ENCODE data around the gene GRB10. TPM values are rescaled to one million over a fixed set of nuclear protein-coding genes. Genes with fewer than 3 reads are reported as not detected.

Gene GRB10
- total RNA-seq, 5 donors from 2014 or later (not counting 1 experiment from before 2014, with no cell fraction given): 7.1 to 11.1 (median 10.1) TPM

GRCh38 chr7:50754241-50754640, 28.5 kb downstream of the GRB10 start:
- no peaks in the 10 kb centered on the region for H3K9me3 Mint-ChIP-seq
- Histone ChIP-seq H3K36me3 (ENCODE audit: control insufficient read depth in 2 of 2, extremely low read depth in 1 of 2, insufficient read depth in 1 of 2, low read length in 1 of 2) (no peaks in the 10 kb centered on the region), H3K4me3 (ENCODE audit: control insufficient read depth in 1 of 2, extremely low read depth in 1 of 2, low read length in 1 of 2) (no peak overlapping the region), H3K4me1 (ENCODE audit: control insufficient read depth in 1 of 2, extremely low read depth in 1 of 2, insufficient read depth in 2 of 2, low read length in 2 of 2) (peaks cover 4 to 12% of the 10 kb centered on the region in 2 experiments), H3K9me3 (no peaks in the 10 kb centered on the region), H3K27me3 (replicated peaks in 1 of 2; ENCODE audit: control insufficient read depth in 2 of 2, extremely low read depth in 1 of 2, insufficient read depth in 2 of 2, low read length in 1 of 2) (peaks cover 0 to 2% of the 10 kb centered on the region in 2 experiments), H3K27ac (ENCODE audit: low read length) (no peak overlapping the region)
- ATAC-seq (replicated peaks in 1 of 4) (no peak), DNase-seq (no peak)
- H3K36me3 Mint-ChIP-seq: no peaks in the 10 kb centered on the region
- peak overlapping the region in 1 of 3 donors; percentile 56 for H3K4me3 Mint-ChIP-seq
- CTCF ChIA-PET: interaction anchor here (0.6 to 1.1 kb wide), 2 partner anchors 13 to 19 kb away, joined by 3 read pairs; no protein-coding TSS in a partner anchor
- no peaks in the 10 kb centered on the region for H3K27me3 Mint-ChIP-seq
- H3K4me1 Mint-ChIP-seq: peaks cover 7 to 16% (median 11%) of the 10 kb centered on the region in 3 donors
- WGBS (ENCODE audit: insufficient coverage): 90% methylated on average over 2 of the region's 6 CpGs
- no peak overlapping the region for H3K27ac Mint-ChIP-seq
- POLR2A ChIA-PET: no interaction called here

- no peak overlapping the region for H3K4me3 Mint-ChIP-seq
- Histone ChIP-seq H3K27me3 (replicated peaks in 1 of 2; ENCODE audit: control insufficient read depth in 2 of 2, extremely low read depth in 1 of 2, insufficient read depth in 2 of 2, low read length in 1 of 2) (peaks cover 0 to 2% of the 10 kb centered on the region in 2 experiments), H3K27ac (ENCODE audit: low read length) (no peak overlapping the region), H3K4me3 (ENCODE audit: control insufficient read depth in 1 of 2, extremely low read depth in 1 of 2, low read length in 1 of 2) (no peak overlapping the region), H3K36me3 (ENCODE audit: control insufficient read depth in 2 of 2, extremely low read depth in 1 of 2, insufficient read depth in 1 of 2, low read length in 1 of 2) (no peaks in the 10 kb centered on the region), H3K4me1 (ENCODE audit: control insufficient read depth in 1 of 2, extremely low read depth in 1 of 2, insufficient read depth in 2 of 2, low read length in 2 of 2) (peaks cover 4 to 12% of the 10 kb centered on the region in 2 experiments), H3K9me3 (no peaks in the 10 kb centered on the region)
- WGBS (ENCODE audit: insufficient coverage): 88% methylated on average over 4 of the region's 4 CpGs
- H3K9me3 Mint-ChIP-seq: no peaks in the 10 kb centered on the region
- no peak for ATAC-seq (replicated peaks in 1 of 4)
- H3K27me3 Mint-ChIP-seq: no peaks in the 10 kb centered on the region
- CTCF ChIA-PET: no interaction called here
- H3K4me1 Mint-ChIP-seq: peaks cover 7 to 16% (median 11%) of the 10 kb centered on the region in 3 donors
- DNase-seq: no peak
- POLR2A ChIA-PET: interaction anchor here (0.7 to 1.0 kb wide), 2 partner anchors 12 to 140 kb away, joined by 3 read pairs; no protein-coding TSS in a partner anchor
- no peak overlapping the region for H3K27ac Mint-ChIP-seq
- H3K36me3 Mint-ChIP-seq: no peaks in the 10 kb centered on the region
These were observed 30.3 kb downstream of the GRB10 start for GRCh38 chr7:50752422-50752821.

- no peak overlapping the region for H3K4me3 ChIP-seq (ENCODE audit: control insufficient read depth in 1 of 2, extremely low read depth in 1 of 2, low read length in 1 of 2)
- POLR2A ChIA-PET: no interaction called here
- Mint-ChIP-seq H3K27ac (no peak overlapping the region), H3K4me1 (peaks cover 7 to 16% (median 11%) of the 10 kb centered on the region in 3 donors), H3K27me3 (no peaks in the 10 kb centered on the region), H3K9me3 (no peaks in the 10 kb centered on the region), H3K36me3 (no peaks in the 10 kb centered on the region), H3K4me3 (no peak overlapping the region)
- CTCF ChIA-PET: no interaction called here
- ATAC-seq (replicated peaks in 1 of 4) (no peak), DNase-seq (no peak)
- H3K4me1 ChIP-seq (ENCODE audit: control insufficient read depth in 1 of 2, extremely low read depth in 1 of 2, insufficient read depth in 2 of 2, low read length in 2 of 2): peaks cover 4 to 12% of the 10 kb centered on the region in 2 experiments
- H3K36me3 ChIP-seq (ENCODE audit: control insufficient read depth in 2 of 2, extremely low read depth in 1 of 2, insufficient read depth in 1 of 2, low read length in 1 of 2): no peaks in the 10 kb centered on the region
- H3K27me3 ChIP-seq (replicated peaks in 1 of 2; ENCODE audit: control insufficient read depth in 2 of 2, extremely low read depth in 1 of 2, insufficient read depth in 2 of 2, low read length in 1 of 2): peaks cover 0 to 2% of the 10 kb centered on the region in 2 experiments
- WGBS (ENCODE audit: insufficient coverage): no CpG with 5 or more reads among the region's 1 CpG
- H3K9me3 ChIP-seq: no peaks in the 10 kb centered on the region
- no peak overlapping the region for H3K27ac ChIP-seq (ENCODE audit: low read length)
These were observed 31.6 kb downstream of the GRB10 start for GRCh38 chr7:50751146-50751545.

- H3K27me3 Mint-ChIP-seq: no peaks in the 10 kb centered on the region
- no peak overlapping the region for H3K4me3 Mint-ChIP-seq
- H3K36me3 ChIP-seq (ENCODE audit: control insufficient read depth in 2 of 2, extremely low read depth in 1 of 2, insufficient read depth in 1 of 2, low read length in 1 of 2): no peaks in the 10 kb centered on the region
- no peak overlapping the region for H3K4me3 ChIP-seq (ENCODE audit: control insufficient read depth in 1 of 2, extremely low read depth in 1 of 2, low read length in 1 of 2)
- WGBS (ENCODE audit: insufficient coverage): no CpG with 5 or more reads among the region's 3 CpGs
- no peak overlapping the region for H3K27ac Mint-ChIP-seq
- POLR2A ChIA-PET: interaction anchor here in 1 of 2 donors (0.7 kb wide), 1 partner anchor 7 kb away, joined by 3 read pairs; no protein-coding TSS in a partner anchor
- DNase-seq (no peak), ATAC-seq (replicated peaks in 1 of 4) (no peak)
- no peak overlapping the region for H3K27ac ChIP-seq (ENCODE audit: low read length)
- H3K4me1 Mint-ChIP-seq: peaks cover 7 to 16% (median 11%) of the 10 kb centered on the region in 3 donors
- peaks cover 4 to 12% of the 10 kb centered on the region in 2 experiments for H3K4me1 ChIP-seq (ENCODE audit: control insufficient read depth in 1 of 2, extremely low read depth in 1 of 2, insufficient read depth in 2 of 2, low read length in 2 of 2)
- H3K36me3 Mint-ChIP-seq: no peaks in the 10 kb centered on the region
- no peaks in the 10 kb centered on the region for H3K9me3 ChIP-seq
- CTCF ChIA-PET: no interaction called here
- no peaks in the 10 kb centered on the region for H3K9me3 Mint-ChIP-seq
- peaks cover 0 to 2% of the 10 kb centered on the region in 2 experiments for H3K27me3 ChIP-seq (replicated peaks in 1 of 2; ENCODE audit: control insufficient read depth in 2 of 2, extremely low read depth in 1 of 2, insufficient read depth in 2 of 2, low read length in 1 of 2)
These were observed 32.8 kb downstream of the GRB10 start for GRCh38 chr7:50749896-50750295.

- CTCF ChIA-PET: interaction anchor here in 1 of 2 donors (1.1 kb wide), 1 partner anchor 9 kb away, joined by 3 read pairs; no protein-coding TSS in a partner anchor
These were observed 34.2 kb downstream of the GRB10 start for GRCh38 chr7:50748472-50748871.

GRCh38 chr7:50745835-50746234, 36.9 kb downstream of the GRB10 start:
- Histone ChIP-seq H3K36me3 (ENCODE audit: control insufficient read depth in 2 of 2, extremely low read depth in 1 of 2, insufficient read depth in 1 of 2, low read length in 1 of 2) (no peaks in the 10 kb centered on the region), H3K9me3 (no peaks in the 10 kb centered on the region), H3K4me1 (ENCODE audit: control insufficient read depth in 1 of 2, extremely low read depth in 1 of 2, insufficient read depth in 2 of 2, low read length in 2 of 2) (peaks cover 0 to 5% of the 10 kb centered on the region in 2 experiments), H3K27me3 (replicated peaks in 1 of 2; ENCODE audit: control insufficient read depth in 2 of 2, extremely low read depth in 1 of 2, insufficient read depth in 2 of 2, low read length in 1 of 2) (peaks cover 0 to under 1% of the 10 kb centered on the region in 2 experiments), H3K27ac (ENCODE audit: low read length) (no peak overlapping the region), H3K4me3 (ENCODE audit: control insufficient read depth in 1 of 2, extremely low read depth in 1 of 2, low read length in 1 of 2) (no peak overlapping the region)
- Mint-ChIP-seq H3K9me3 (no peaks in the 10 kb centered on the region), H3K27me3 (no peaks in the 10 kb centered on the region), H3K36me3 (no peaks in the 10 kb centered on the region), H3K4me1 (peaks cover 4 to 9% (median 7%) of the 10 kb centered on the region in 3 donors), H3K4me3 (no peak overlapping the region), H3K27ac (no peak overlapping the region)
- ATAC-seq (replicated peaks in 1 of 4): no peak
- WGBS (ENCODE audit: insufficient coverage): no CpG with 5 or more reads among the region's 2 CpGs
- no peak for DNase-seq
- CTCF ChIA-PET: no interaction called here
- POLR2A ChIA-PET: no interaction called here

More at GRCh38 chr7:50748472-50748871, 34.2 kb downstream of the GRB10 start:
- ATAC-seq (replicated peaks in 1 of 4) (no peak), DNase-seq (no peak)
- POLR2A ChIA-PET: no interaction called here
- Mint-ChIP-seq H3K9me3 (no peaks in the 10 kb centered on the region), H3K4me1 (peaks cover 2 to 10% (median 4%) of the 10 kb centered on the region in 3 donors), H3K27me3 (no peaks in the 10 kb centered on the region), H3K4me3 (no peak overlapping the region), H3K36me3 (no peaks in the 10 kb centered on the region), H3K27ac (no peak overlapping the region)
- Histone ChIP-seq H3K4me3 (ENCODE audit: control insufficient read depth in 1 of 2, extremely low read depth in 1 of 2, low read length in 1 of 2) (no peak overlapping the region), H3K4me1 (ENCODE audit: control insufficient read depth in 1 of 2, extremely low read depth in 1 of 2, insufficient read depth in 2 of 2, low read length in 2 of 2) (peaks cover 0 to 4% of the 10 kb centered on the region in 2 experiments), H3K36me3 (ENCODE audit: control insufficient read depth in 2 of 2, extremely low read depth in 1 of 2, insufficient read depth in 1 of 2, low read length in 1 of 2) (no peaks in the 10 kb centered on the region), H3K27me3 (replicated peaks in 1 of 2; ENCODE audit: control insufficient read depth in 2 of 2, extremely low read depth in 1 of 2, insufficient read depth in 2 of 2, low read length in 1 of 2) (peaks cover 0 to 2% of the 10 kb centered on the region in 2 experiments), H3K9me3 (no peaks in the 10 kb centered on the region), H3K27ac (ENCODE audit: low read length) (no peak overlapping the region)
- no CpG with 5 or more reads among the region's 8 CpGs for WGBS (ENCODE audit: insufficient coverage)
